GM23338 (cell line): ENCODE results near the gene NRL. TPM values are rescaled to one million over a fixed set of nuclear protein-coding genes. Genes with fewer than 3 reads are reported as not detected.

ENCODE experiments used
- ATAC-seq: fragments of 200-7000 bp; cut with Tn5 transposase; 3 replicates; pipeline ENCODE4 v1.9.1; 2020
- DNase-seq: peaks from one replicate; pipeline ENCODE4 v3.0.0-alpha.2; 2015; ENCODE audit warnings: low spot score
- H2AFZ ChIP-seq: fragments of 200-600 bp; sonication (generic); 2 replicates; pipeline ENCODE4 v1.8.0; 2016; ENCODE audit warnings: antibody characterized with exemption, mild to moderate bottlenecking, moderate library complexity
- H3F3A ChIP-seq: fragments of 200-600 bp; sonication (generic); replicated peaks from 2 replicates; pipeline ENCODE4 v1.8.0; 2017; ENCODE audit warnings: antibody characterized with exemption, mixed run types, low read depth
- H3K27ac ChIP-seq: fragments of 200-600 bp; sonication (generic); 2 replicates; pipeline ENCODE4 v1.6.1; 2016; ENCODE audit warnings: low read depth
- H3K27me3 ChIP-seq: fragments of 200-600 bp; sonication (generic); 2 replicates; pipeline ENCODE4 v1.8.0; 2016; ENCODE audit warnings: mild to moderate bottlenecking, mixed run types, moderate library complexity; ENCODE audit not compliant: insufficient read depth
- H3K36me3 ChIP-seq: fragments of 200-600 bp; sonication (generic); 2 replicates; pipeline ENCODE4 v1.8.0; 2016; ENCODE audit warnings: mild to moderate bottlenecking; ENCODE audit not compliant: insufficient read depth
- H3K4me1 ChIP-seq: fragments of 200-600 bp; sonication (generic); 2 replicates; pipeline ENCODE4 v1.8.0; 2016; ENCODE audit warnings: mild to moderate bottlenecking, moderate library complexity; ENCODE audit not compliant: insufficient read depth
- H3K4me2 ChIP-seq: fragments of 200-600 bp; sonication (generic); 2 replicates; pipeline ENCODE4 v1.7.1; 2017; ENCODE audit warnings: mixed run types
- H3K4me3 ChIP-seq: fragments of 200-600 bp; sonication (generic); 2 replicates; pipeline ENCODE4 v1.6.1; 2016; ENCODE audit warnings: mixed run types
- H3K79me2 ChIP-seq: fragments of 200-600 bp; sonication (generic); replicated peaks from 2 replicates; pipeline ENCODE4 v1.8.0; 2017; ENCODE audit warnings: mild to moderate bottlenecking; ENCODE audit not compliant: insufficient read depth
- H3K9me2 ChIP-seq: fragments of 200-600 bp; sonication (generic); 2 replicates; pipeline ENCODE4 v1.8.0; 2017; ENCODE audit not compliant: insufficient read depth
- H4K20me1 ChIP-seq: fragments of 200-600 bp; sonication (generic); replicated peaks from 2 replicates; pipeline ENCODE4 v1.8.0; 2017; ENCODE audit warnings: mild to moderate bottlenecking; ENCODE audit not compliant: insufficient read depth
- H3K27ac Mint-ChIP-seq: 2 replicates; pipeline ENCODE4 v1.8.0; 2020; ENCODE audit warnings: inconsistent platforms, mild to moderate bottlenecking, moderate library complexity, mixed read lengths
- H3K27me3 Mint-ChIP-seq: 3 replicates; pipeline ENCODE4 v1.8.0; 2022; ENCODE audit warnings: low read depth, mild to moderate bottlenecking, moderate library complexity, mixed read lengths, inconsistent platforms; ENCODE audit not compliant: insufficient read depth, poor library complexity
- H3K36me3 Mint-ChIP-seq: 3 replicates; pipeline ENCODE4 v1.8.0; 2021; ENCODE audit warnings: low read depth, mild to moderate bottlenecking, inconsistent platforms, moderate library complexity, mixed read lengths
- H3K4me1 Mint-ChIP-seq: 3 replicates; pipeline ENCODE4 v1.8.0; 2020; ENCODE audit warnings: mild to moderate bottlenecking, inconsistent platforms, mixed read lengths
- H3K4me3 Mint-ChIP-seq: 3 replicates; pipeline ENCODE4 v1.8.0; 2021; ENCODE audit warnings: moderate library complexity, mild to moderate bottlenecking, inconsistent platforms, mixed read lengths
- H3K9me3 Mint-ChIP-seq: 3 replicates; pipeline ENCODE4 v1.8.0; 2020; ENCODE audit warnings: moderate library complexity, mild to moderate bottlenecking, inconsistent platforms, mixed read lengths
- ETS1 ChIP-seq: IDR thresholded peaks from 2 replicates; pipeline ENCODE4 v1.6.1; 2016; ENCODE audit warnings: antibody characterized with exemption
- NANOG ChIP-seq: IDR thresholded peaks from 2 replicates; pipeline ENCODE4 v1.6.1; 2016; ENCODE audit warnings: antibody characterized with exemption, borderline replicate concordance
- POLR2AphosphoS5 ChIP-seq: IDR thresholded peaks from 2 replicates; pipeline ENCODE4 v1.6.1; 2016; ENCODE audit warnings: antibody characterized with exemption, low read depth
- STAT1 ChIP-seq: IDR thresholded peaks from one replicate; pipeline ENCODE4 v1.6.1; 2016; ENCODE audit warnings: antibody characterized with exemption; ENCODE audit not compliant: unreplicated experiment
- ZNF331 ChIP-seq: fragments of 250-450 bp; sonication (Bioruptor Pico); IDR thresholded peaks from 2 replicates; pipeline ENCODE4 v1.5.0; 2020; ENCODE audit warnings: low read depth, mild to moderate bottlenecking, moderate library complexity
- ZNF462 ChIP-seq: fragments of 250-450 bp; sonication (Bioruptor Pico); IDR thresholded peaks from 2 replicates; pipeline ENCODE4 v1.5.0; 2020; ENCODE audit warnings: mild to moderate bottlenecking, moderate library complexity
- polyA plus RNA-seq: library from polyadenylated mRNA; unstranded; fragments of >200 nt; fragmentation: Nextera tagmentation; extraction: Ambion mirVana; gene quantifications from 2 replicates; pipeline ENCODE4 v1.2.1, GENCODE V29; 2016
- total RNA-seq: library from RNA; depleted of rRNA; stranded (reverse); fragments of >200 nt; shearing (Covaris generic); gene quantifications from 2 replicates; pipeline ENCODE4 v1.2.3, GENCODE V29; 2014

NRL gene
- total and polyA plus RNA-seq, 2 experiments from 2014 or later, result 1.8 to 2.2 TPM

- peaks cover 38% of the 10 kb centered on the region for H3K79me2 ChIP-seq
- no peaks in the 10 kb centered on the region for H3K9me2 ChIP-seq
- Mint-ChIP-seq H3K4me3 (peak within 1 kb of the TSS; percentile 99), H3K27ac (peak within 1 kb of the TSS; percentile 97), H3K4me1 (peaks cover 23% of the 10 kb centered on the region), H3K9me3 (no peaks in the 10 kb centered on the region; the same call in 2 of the 3 replicates), H3K36me3 (peaks cover 59% of the 10 kb centered on the region), H3K27me3 (peaks cover 12% of the 10 kb centered on the region)
- ATAC-seq (peak; percentile 80), DNase-seq (peak; percentile 99)
- H3K36me3 ChIP-seq, result peaks cover 25% of the 10 kb centered on the region
- TF ChIP-seq POLR2AphosphoS5 (peak; percentile 50; the same call in 1 of the 2 replicates), STAT1 (no peak), NANOG (no peak), ZNF331 (no peak)
- peaks cover 7% of the 10 kb centered on the region; the same call in 1 of the 2 replicates for H4K20me1 ChIP-seq
- H3F3A ChIP-seq, result peaks cover 14% of the 10 kb centered on the region
- peak within 1 kb of the TSS; percentile 51; the same call in 1 of the 2 replicates for H3K27ac ChIP-seq
- H3K27me3 ChIP-seq, result no peaks in the 10 kb centered on the region
- H3K4me1 ChIP-seq, result peaks cover 18% of the 10 kb centered on the region
- peak within 1 kb of the TSS; percentile 70 for H3K4me3 ChIP-seq
- peak within 1 kb of the TSS; percentile 97 for H2AFZ ChIP-seq
- H3K4me2 ChIP-seq, result peak within 1 kb of the TSS; percentile 99
These were observed 31.8 kb upstream of the NRL start, which contains the start of gene PSME2 for GRCh38 chr14:24146453-24146977. Gene PSME2, minus strand, starts transcription at chr14:24146610. Its CDS starts 29 bp downstream, at chr14:24146581.

GRCh38 chr14:24145690-24146452 is 31.1 kb upstream of the NRL start:
- Histone ChIP-seq H2AFZ (peak overlapping the region; percentile 97), H3K27ac (0 out of 2 replicates have a peak overlapping the region, but pooled peaks have one; percentile 39)

More at GRCh38 chr14:24145690-24146452, 31.1 kb upstream of the NRL start:
- H3K4me2 ChIP-seq, result peak overlapping the region; percentile 95
- peaks cover 17% of the 10 kb centered on the region for H3K27me3 Mint-ChIP-seq
- H3K4me1 Mint-ChIP-seq, result peaks cover 23% of the 10 kb centered on the region
- H3K27ac Mint-ChIP-seq, result peak overlapping the region; percentile 81
- H3K9me3 Mint-ChIP-seq, result no peaks in the 10 kb centered on the region
- peak overlapping the region; percentile 70 for H3K4me3 ChIP-seq
- peak overlapping the region; percentile 99 for H3K4me3 Mint-ChIP-seq
- TF ChIP-seq ETS1 (no peak), ZNF462 (CRISPR knock-in tag) (no peak)
- no peaks in the 10 kb centered on the region for H3K9me2 ChIP-seq
- H3F3A ChIP-seq, result peaks cover 14% of the 10 kb centered on the region
- H3K36me3 ChIP-seq, result peaks cover 22% of the 10 kb centered on the region
- H3K4me1 ChIP-seq, result peaks cover 18% of the 10 kb centered on the region
- peaks cover 38% of the 10 kb centered on the region for H3K79me2 ChIP-seq
- H3K36me3 Mint-ChIP-seq, result peaks cover 53% of the 10 kb centered on the region
- ATAC-seq (no peak), DNase-seq (no peak)
- peaks cover 7% of the 10 kb centered on the region; the same call in 1 of the 2 replicates for H4K20me1 ChIP-seq
- H3K27me3 ChIP-seq, result no peaks in the 10 kb centered on the region
